Adrenal gland (tissue), 12 donors: Measurements from ENCODE around the gene ANO2. TPM values are rescaled to one million over a fixed set of nuclear protein-coding genes. Genes with fewer than 3 reads are reported as not detected.

Source experiments
- DNase-seq, 7 donors: peaks; one replicate each; pipeline ENCODE4 v3.0.0-alpha.2; 2019 to 2020
- H3K27ac ChIP-seq, 5 donors: fragments of 200-600 bp; sonication (generic) in 4 of 5; 1 replicate in 3 of 5; 2 replicates in 2 of 5; pipeline versions ENCODE4 v1.5.1 to v1.8.0; 2016 to 2020; ENCODE audit warnings: mild to moderate bottlenecking in 1 of 5
- H3K27me3 ChIP-seq: fragments of 200-600 bp; 2 replicates; pipeline ENCODE4 v1.8.0; 2021
- H3K36me3 ChIP-seq, 2 donors: fragments of 200-600 bp; replicated peaks in 1 of 2; 1 replicate in 1 of 2; 2 replicates in 1 of 2; pipeline versions ENCODE4 v1.5.1 to v1.8.0; 2018 to 2022
- H3K4me1 ChIP-seq, 2 donors: fragments of 200-600 bp; replicated peaks in 1 of 2; 1 replicate in 1 of 2; 2 replicates in 1 of 2; pipeline versions ENCODE4 v1.5.1 to v1.8.0; 2018 to 2021
- H3K4me3 ChIP-seq, 4 donors: fragments of 200-600 bp; sonication (generic) in 3 of 4; one replicate each; pipeline ENCODE4 v1.5.1; 2016 to 2018
- H3K9me3 ChIP-seq, 3 donors: fragments of 200-600 bp; sonication (generic) in 1 of 3; replicated peaks in 1 of 3; 1 replicate in 2 of 3; 2 replicates in 1 of 3; pipeline versions ENCODE4 v1.5.1 to v1.8.0; 2016 to 2021
- POLR2A ChIP-seq, 2 donors: fragments of 450-650 bp; IDR thresholded peaks; one replicate each; pipeline ENCODE4 v1.6.1; 2017; ENCODE audit warnings: antibody characterized with exemption in 2 of 2, mild to moderate bottlenecking in 2 of 2, moderate library complexity in 1 of 2
- WGBS, 4 donors: extraction: QIAGEN DNeasy Blood & Tissue Kit in 2 of 4; methylation state at CpG; one replicate each; pipeline versions ENCODE4 v1.1.5 to v1.1.7; 2013 to 2017; 5-methylcytosine and 5-hydroxymethylcytosine counted together
- intact Hi-C, 2 donors: fragments of 100-400 bp; cut with DNase I; formaldehyde crosslinking; loops; one replicate each; pipeline versions ENCODE4 v1.14.1 to v1.15.0; 2022 to 2023
- polyA plus RNA-seq, 3 donors: library from polyadenylated mRNA; stranded (reverse); fragments of 200-250 nt in 2 of 3; fragments of 350-450 nt in 1 of 3; fragmentation: Illumina TruSeq in 1 of 3; extraction: RNeasy Lipid Tissue Mini Kit (QIAGEN cat#74804) in 1 of 3; gene quantifications; one replicate each; pipeline ENCODE4 v1.2.3, GENCODE V29; 2013 to 2014
- total RNA-seq, 9 donors: library from RNA; depleted of rRNA in 4 of 9; stranded (reverse); fragments of >200 nt in 4 of 9; fragments of 120-200 nt in 1 of 9; fragmentation: NEBNext Ultra II Directional in 1 of 9; extraction: Animal tissue kit (Norgen Biotek cat#: 25700) in 1 of 9; gene quantifications; one replicate each; pipeline versions ENCODE4 v1.1.0 to v1.2.4, GENCODE V29; 2013 to 2023
- TF ChIP-seq, protein P1 (sequence below), 6 experiments: fragments of 450-650 bp in 4 of 6; fragments of 200-600 bp in 2 of 6; sonication (generic) in 1 of 6; IDR thresholded peaks; 1 replicate in 5 of 6; 2 replicates in 1 of 6; pipeline versions ENCODE4 v1.5.1 to v1.8.0; 2016 to 2021; ENCODE audit warnings: antibody characterized with exemption in 6 of 6, mild to moderate bottlenecking in 2 of 6, moderate library complexity in 1 of 6
- donor health status: healthy with polysubstance abuse.
- donor health status: Bipolar disorder and iron deficiency.
- donor health status: DM: yes; HTN: yes; CAD: no.
- donor health status: DM: no; HTN: no; CAD: no.
- donor health status: DM: no; HTN: no; CAD: no.
- donor health status: DM: yes; HTN: yes; CAD: no.

Gene ANO2
- total and polyA plus RNA-seq, 12 donors: 0.17 to 1.8 (median 0.88) TPM; not detected in 1

DNA sequence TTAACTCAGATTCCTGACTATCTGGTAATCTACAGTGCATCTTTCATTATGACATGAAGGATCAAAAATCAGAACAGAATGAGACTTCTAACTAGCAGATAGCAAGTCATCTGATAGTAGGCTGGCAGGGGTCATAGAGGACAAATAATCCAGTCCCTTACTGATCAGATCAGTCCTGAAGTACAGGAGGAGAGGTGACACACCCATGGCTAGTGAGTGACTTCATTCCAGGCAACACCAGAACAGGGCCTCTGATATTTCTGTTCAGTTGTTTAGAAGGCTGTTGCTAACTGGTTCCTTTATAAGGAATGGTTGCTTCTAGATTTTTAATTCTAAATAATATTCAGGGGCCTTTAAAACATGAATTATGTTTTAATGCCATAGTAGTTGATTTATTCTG lies 291.0 kb downstream of the ANO2 start:
- intact Hi-C loops: no loop called here
- H3K36me3 ChIP-seq: no peaks in the 10 kb centered on the region
- no peaks in the 10 kb centered on the region for H3K9me3 ChIP-seq
- TF ChIP-seq, protein P1, sequence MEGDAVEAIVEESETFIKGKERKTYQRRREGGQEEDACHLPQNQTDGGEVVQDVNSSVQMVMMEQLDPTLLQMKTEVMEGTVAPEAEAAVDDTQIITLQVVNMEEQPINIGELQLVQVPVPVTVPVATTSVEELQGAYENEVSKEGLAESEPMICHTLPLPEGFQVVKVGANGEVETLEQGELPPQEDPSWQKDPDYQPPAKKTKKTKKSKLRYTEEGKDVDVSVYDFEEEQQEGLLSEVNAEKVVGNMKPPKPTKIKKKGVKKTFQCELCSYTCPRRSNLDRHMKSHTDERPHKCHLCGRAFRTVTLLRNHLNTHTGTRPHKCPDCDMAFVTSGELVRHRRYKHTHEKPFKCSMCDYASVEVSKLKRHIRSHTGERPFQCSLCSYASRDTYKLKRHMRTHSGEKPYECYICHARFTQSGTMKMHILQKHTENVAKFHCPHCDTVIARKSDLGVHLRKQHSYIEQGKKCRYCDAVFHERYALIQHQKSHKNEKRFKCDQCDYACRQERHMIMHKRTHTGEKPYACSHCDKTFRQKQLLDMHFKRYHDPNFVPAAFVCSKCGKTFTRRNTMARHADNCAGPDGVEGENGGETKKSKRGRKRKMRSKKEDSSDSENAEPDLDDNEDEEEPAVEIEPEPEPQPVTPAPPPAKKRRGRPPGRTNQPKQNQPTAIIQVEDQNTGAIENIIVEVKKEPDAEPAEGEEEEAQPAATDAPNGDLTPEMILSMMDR (IDR thresholded peaks at IDR 0.05): no peak
- TF ChIP-seq POLR2A (IDR thresholded peaks at IDR 0.05): no peak
- H3K27ac ChIP-seq: no peak overlapping the region
- H3K4me1 ChIP-seq: no peaks in the 10 kb centered on the region
- no peak overlapping the region for H3K4me3 ChIP-seq
- no peak for DNase-seq
- H3K27me3 ChIP-seq: no peaks in the 10 kb centered on the region

DNA sequence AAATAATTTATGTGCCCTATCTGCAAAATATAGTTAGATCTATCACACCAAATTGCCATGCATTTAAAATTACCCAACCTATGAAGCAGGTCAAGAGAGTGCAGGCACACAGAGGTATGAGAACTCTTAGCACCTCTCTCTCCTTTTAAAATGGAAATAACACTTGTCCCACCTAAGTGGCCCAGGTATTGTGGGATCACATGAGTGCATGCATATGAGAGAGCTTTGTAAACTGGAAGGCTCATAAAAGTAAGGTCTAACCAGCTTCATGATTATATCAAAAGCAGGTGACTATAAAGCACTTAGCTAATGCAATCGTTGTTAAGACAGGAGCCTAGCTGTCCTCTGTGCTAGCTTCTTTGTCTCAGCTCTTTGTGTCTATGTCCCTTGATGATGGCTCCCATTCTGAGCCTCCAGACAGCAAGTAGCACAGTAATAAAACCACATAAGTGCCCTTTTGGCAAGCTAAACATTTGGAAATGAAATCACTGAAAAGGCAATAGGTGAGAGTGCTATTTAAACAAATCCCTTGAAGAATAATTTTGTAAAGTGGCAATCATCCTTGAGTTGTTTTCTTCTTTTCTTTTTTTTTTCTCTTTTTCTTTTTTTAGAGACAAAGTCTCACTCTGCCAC lies 294.1 kb downstream of the ANO2 start:
- Histone ChIP-seq H3K9me3 (no peaks in the 10 kb centered on the region), H3K4me1 (no peaks in the 10 kb centered on the region), H3K27me3 (no peaks in the 10 kb centered on the region), H3K27ac (no peak overlapping the region), H3K36me3 (no peaks in the 10 kb centered on the region), H3K4me3 (no peak overlapping the region)
- 40 to 56% (median 48%) methylated on average over 1 of the region's 1 CpG for WGBS, 4 donors
- DNase-seq: no peak
- intact Hi-C loops: no loop called here
- TF ChIP-seq, protein P1 (IDR thresholded peaks at IDR 0.05): no peak
- no peak for TF ChIP-seq POLR2A (IDR thresholded peaks at IDR 0.05)

DNA sequence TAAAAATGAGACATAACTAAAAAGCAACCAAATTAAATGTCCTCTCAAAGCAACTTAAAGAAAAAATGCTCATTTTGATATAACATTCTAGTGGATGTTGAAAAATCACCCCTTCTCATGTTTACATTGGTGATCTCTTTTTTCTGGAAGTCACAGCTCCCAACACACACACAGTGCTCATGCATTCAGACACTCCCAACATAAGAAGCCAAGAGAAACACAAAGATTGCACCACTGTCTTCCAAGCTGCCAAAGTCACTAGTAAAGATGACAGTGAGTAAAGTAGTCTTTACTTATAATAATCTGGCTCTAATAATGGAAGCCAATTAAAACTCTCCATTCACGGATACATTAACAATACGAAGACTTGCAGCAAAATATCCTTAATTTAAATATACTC lies 294.8 kb downstream of the ANO2 start:
- Histone ChIP-seq H3K27me3 (no peaks in the 10 kb centered on the region), H3K27ac (no peak overlapping the region), H3K9me3 (no peaks in the 10 kb centered on the region), H3K36me3 (no peaks in the 10 kb centered on the region), H3K4me1 (no peaks in the 10 kb centered on the region), H3K4me3 (no peak overlapping the region)
- DNase-seq: no peak
- intact Hi-C loops: no loop called here
- 27 to 66% (median 51%) methylated on average over 2 of the region's 2 CpGs for WGBS, 4 donors
- TF ChIP-seq POLR2A (IDR thresholded peaks at IDR 0.05): no peak
- TF ChIP-seq, protein P1 (IDR thresholded peaks at IDR 0.05): no peak

DNA sequence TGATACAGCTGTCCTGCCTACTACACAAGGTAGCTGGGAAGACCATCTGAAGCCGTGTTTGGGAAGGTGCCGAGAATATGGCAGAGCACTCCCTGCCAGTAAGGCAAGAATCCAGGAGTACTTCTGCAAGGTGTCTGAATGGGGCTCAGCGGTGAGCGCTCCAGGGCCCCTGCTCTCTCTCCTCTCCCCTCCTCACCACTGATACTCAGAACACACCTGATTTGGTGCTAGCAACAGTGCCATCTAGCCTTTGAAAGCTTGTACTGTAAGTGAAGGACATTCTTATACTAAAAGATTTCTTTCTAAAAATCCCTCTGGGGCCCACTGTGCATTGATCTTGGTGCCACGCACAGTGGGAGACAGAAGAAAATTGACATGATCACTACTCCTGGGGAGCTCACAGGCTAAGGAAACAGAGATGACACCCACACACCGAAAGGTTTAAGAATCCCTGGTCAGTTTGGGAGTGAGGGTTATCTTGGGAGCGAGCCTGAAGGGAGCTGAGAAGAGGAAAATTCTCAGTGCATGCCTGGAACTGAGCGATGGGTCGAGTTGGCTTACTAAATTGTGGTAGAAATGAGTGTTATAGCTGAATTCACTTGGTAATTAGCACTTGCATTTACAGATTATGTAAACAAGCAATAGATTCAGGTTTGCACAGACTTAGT lies 296.2 kb downstream of the ANO2 start:
- no peaks in the 10 kb centered on the region for H3K9me3 ChIP-seq
- H3K27me3 ChIP-seq: no peaks in the 10 kb centered on the region
- TF ChIP-seq, protein P1 (IDR thresholded peaks at IDR 0.05): peak in 4 of 6 experiments; percentile 9 to 43 (median 30)
- no peak for TF ChIP-seq POLR2A (IDR thresholded peaks at IDR 0.05)
- no peak for DNase-seq
- WGBS, 4 donors: 31 to 34% (median 32%) methylated on average over 9 of the region's 9 CpGs
- intact Hi-C loops: no loop called here
- H3K27ac ChIP-seq: no peak overlapping the region
- no peaks in the 10 kb centered on the region for H3K4me1 ChIP-seq
- no peaks in the 10 kb centered on the region for H3K36me3 ChIP-seq
- H3K4me3 ChIP-seq: no peak overlapping the region
